HL-60 (cell line): Measurements from ENCODE around the gene MYF5.

Source experiments
- DNase-seq, 2 experiments: peaks; one replicate each; pipeline ENCODE4 v3.0.0-alpha.2; 2010 to 2020; ENCODE audit warnings: low read depth in 1 of 2, low spot score in 1 of 2
- H3K27ac ChIP-seq: fragments of 250-450 bp; sonication (Bioruptor Pico); replicated peaks from 2 replicates; pipeline ENCODE4 v1.5.1; 2020; ENCODE audit warnings: mild to moderate bottlenecking, moderate library complexity
- H3K27me3 ChIP-seq: fragments of 250-450 bp; sonication (Bioruptor Pico); 2 replicates; pipeline ENCODE4 v1.5.1; 2021; ENCODE audit warnings: mild to moderate bottlenecking, moderate library complexity; ENCODE audit not compliant: insufficient read depth, poor library complexity, severe bottlenecking
- H3K4me3 ChIP-seq: replicated peaks from 2 replicates; pipeline ENCODE4 v1.5.1; 2011; ENCODE audit warnings: mild to moderate bottlenecking, control low read depth, low read length; ENCODE audit not compliant: insufficient read depth
- CTCF ChIP-seq: IDR thresholded peaks from one replicate; pipeline ENCODE4 v1.5.1; 2011; ENCODE audit warnings: low read length, control low read depth, inconsistent platforms; ENCODE audit not compliant: insufficient read depth
- GABPA ChIP-seq: IDR thresholded peaks from 2 replicates; pipeline ENCODE4 v1.6.1; 2012; ENCODE audit warnings: low read depth
- POLR2AphosphoS5 ChIP-seq: IDR thresholded peaks from 2 replicates; pipeline ENCODE4 v1.6.1; 2012; ENCODE audit warnings: low read depth
- REST ChIP-seq: IDR thresholded peaks from 2 replicates; pipeline ENCODE4 v1.6.1; 2012; ENCODE audit warnings: low read depth; ENCODE audit not compliant: insufficient replicate concordance
- SPI1 ChIP-seq: IDR thresholded peaks from 2 replicates; pipeline ENCODE4 v1.6.1; 2012; ENCODE audit warnings: low read depth, mild to moderate bottlenecking, borderline replicate concordance

MYF5 gene

GRCh38 chr12:80701388-80701787 lies 15.3 kb upstream of the MYF5 start:
- DNase-seq = no peak
- no peak for TF ChIP-seq POLR2AphosphoS5
- Histone ChIP-seq H3K4me3 (no peak overlapping the region), H3K27me3 (peaks cover 16% of the 10 kb centered on the region), H3K27ac (no peak overlapping the region)

GRCh38 chr12:80702889-80703805 lies 13.6 kb upstream of the MYF5 start:
- TF ChIP-seq POLR2AphosphoS5 (no peak), SPI1 (no peak), REST (no peak), GABPA (no peak)
- DNase-seq = no peak
- H3K4me3 ChIP-seq = no peak overlapping the region
- peaks cover 22% of the 10 kb centered on the region for H3K27me3 ChIP-seq
- no peak overlapping the region for H3K27ac ChIP-seq

GRCh38 chr12:80704420-80704819 lies 12.3 kb upstream of the MYF5 start:
- H3K27me3 ChIP-seq = peaks cover 28% of the 10 kb centered on the region
- TF ChIP-seq CTCF (no peak), REST (no peak), POLR2AphosphoS5 (no peak), GABPA (no peak), SPI1 (no peak)
- no peak overlapping the region for H3K27ac ChIP-seq
- no peak for DNase-seq
- no peak overlapping the region for H3K4me3 ChIP-seq

GRCh38 chr12:80707126-80707829 lies 9.4 kb upstream of the MYF5 start, which contains the start of gene MYF6:
Gene MYF6, plus strand, starts transcription at chr12:80707634. Its CDS starts 86 bp downstream, at chr12:80707720.
- no peak for DNase-seq
- peaks cover 40% of the 10 kb centered on the region for H3K27me3 ChIP-seq
- no peak for TF ChIP-seq SPI1
- H3K27ac ChIP-seq = no peak within 1 kb of the TSS
- peak within 1 kb of the TSS; percentile 11 for H3K4me3 ChIP-seq

GRCh38 chr12:80707830-80708258 lies 8.9 kb upstream of the MYF5 start:
- DNase-seq = no peak
- Histone ChIP-seq H3K27me3 (peaks cover 45% of the 10 kb centered on the region), H3K4me3 (no peak overlapping the region), H3K27ac (no peak overlapping the region)
- TF ChIP-seq POLR2AphosphoS5 (no peak), GABPA (no peak), SPI1 (no peak), CTCF (no peak), REST (no peak)
